GM12874 (cell line): Measurements from ENCODE around the gene EHBP1.

Experiments
- CTCF ChIP-seq: IDR thresholded peaks from 2 replicates; pipeline ENCODE4 v1.5.1; 2011; ENCODE audit warnings: low read depth, mild to moderate bottlenecking, control low read depth, low read length, moderate library complexity; ENCODE audit not compliant: insufficient read depth

The EHBP1 gene

GRCh38 chr2:62705859-62706720 lies 577 bp downstream of the EHBP1 start:
- peak; percentile 50 for TF ChIP-seq CTCF

GRCh38 chr2:62706721-62707521 lies 1.4 kb downstream of the EHBP1 start:
- TF ChIP-seq CTCF: no peak

- no peak for TF ChIP-seq CTCF
Observed at GRCh38 chr2:62708751-62709150, 3.2 kb downstream of the EHBP1 start.

DNA sequence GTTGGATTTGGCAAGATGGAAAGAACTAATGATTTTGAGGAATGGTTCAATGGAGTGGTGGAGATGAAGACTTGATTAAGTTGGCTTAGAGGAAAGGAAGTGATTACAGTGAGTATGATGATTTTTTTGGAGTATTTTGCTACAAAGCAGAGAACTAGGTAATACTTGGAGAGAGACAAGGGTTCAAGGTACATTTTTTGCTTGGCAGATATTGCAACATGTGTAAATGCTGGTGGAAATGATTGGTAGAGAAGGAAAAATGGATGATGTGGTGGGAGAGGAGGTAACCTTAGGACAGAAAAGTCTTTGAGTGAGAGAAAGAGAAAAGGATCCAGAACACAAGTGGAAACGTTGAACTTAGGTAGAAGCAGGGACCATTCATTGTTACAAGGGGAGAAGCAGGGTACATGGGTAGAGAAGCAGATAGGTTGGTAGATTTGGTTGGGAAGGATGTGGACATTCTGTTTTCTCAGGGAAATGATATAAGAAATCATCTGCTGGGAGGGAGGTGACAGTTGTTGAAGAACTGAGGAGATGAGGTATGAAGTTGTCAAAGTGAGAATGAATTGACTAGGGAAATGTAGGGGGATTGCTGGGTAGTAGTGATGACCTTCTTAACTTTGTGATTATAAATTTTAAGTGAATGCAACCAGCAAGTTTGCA lies 6.5 kb downstream of the EHBP1 start:
- no peak for TF ChIP-seq CTCF

GRCh38 chr2:62713837-62714236 lies 8.3 kb downstream of the EHBP1 start:
- TF ChIP-seq CTCF: no peak

- no peak for TF ChIP-seq CTCF
Observed at GRCh38 chr2:62716768-62717167, 11.3 kb downstream of the EHBP1 start.

- TF ChIP-seq CTCF: no peak
Observed at GRCh38 chr2:62717503-62718081, 12.1 kb downstream of the EHBP1 start.
